ENCODE measurements around the gene TNFRSF8.
A peak's percentile ranks its signal among the peaks of the same experiment; 100 is the strongest.

The TNFRSF8 gene

GRCh38 chr1:12169442-12170135, 106.5 kb downstream of the TNFRSF8 start:
- no peak for ATAC-seq (ENCODE audit: low read depth)
- Mint-ChIP-seq H3K27ac (peak overlapping the region; percentile 80), H3K4me3 (no peak overlapping the region), H3K36me3 (peaks cover 13% of the 10 kb centered on the region), H3K9me3 (peaks cover 2% of the 10 kb centered on the region), H3K27me3 (no peaks in the 10 kb centered on the region), H3K4me1 (peaks cover 57% of the 10 kb centered on the region)
- DNase-seq (ENCODE audit: low spot score in 2 of 2), result no peak

- Mint-ChIP-seq H3K4me3 (no peak overlapping the region), H3K36me3 (peaks cover 13% of the 10 kb centered on the region), H3K4me1 (peaks cover 61% of the 10 kb centered on the region), H3K9me3 (peaks cover 2% of the 10 kb centered on the region), H3K27me3 (no peaks in the 10 kb centered on the region), H3K27ac (peak overlapping the region; percentile 32)
- no peak for ATAC-seq (ENCODE audit: low read depth)
- no peak for DNase-seq (ENCODE audit: low spot score in 2 of 2)
These were observed 107.2 kb downstream of the TNFRSF8 start for GRCh38 chr1:12170263-12170671.

- Mint-ChIP-seq H3K9me3 (peaks cover 2% of the 10 kb centered on the region), H3K36me3 (peaks cover 16% of the 10 kb centered on the region), H3K27ac (peak overlapping the region; percentile 88), H3K4me3 (peak overlapping the region; percentile 48), H3K27me3 (no peaks in the 10 kb centered on the region), H3K4me1 (peaks cover 61% of the 10 kb centered on the region)
- ATAC-seq (ENCODE audit: low read depth), result peak; percentile 16
- no peak for DNase-seq (ENCODE audit: low spot score in 2 of 2)
These were observed 108.3 kb downstream of the TNFRSF8 start for GRCh38 chr1:12171206-12172041.

GRCh38 chr1:12172042-12172851, 109.1 kb downstream of the TNFRSF8 start:
- Mint-ChIP-seq H3K9me3 (peaks cover 2% of the 10 kb centered on the region), H3K36me3 (peaks cover 18% of the 10 kb centered on the region), H3K27ac (peak overlapping the region; percentile 88), H3K4me1 (peaks cover 60% of the 10 kb centered on the region), H3K4me3 (peak overlapping the region; percentile 48), H3K27me3 (no peaks in the 10 kb centered on the region)
- DNase-seq (ENCODE audit: low spot score in 2 of 2) (no peak), ATAC-seq (ENCODE audit: low read depth) (no peak)

GRCh38 chr1:12173041-12173509, 110.0 kb downstream of the TNFRSF8 start:
- DNase-seq (ENCODE audit: low spot score in 2 of 2), result no peak

GRCh38 chr1:12173631-12174121, 110.6 kb downstream of the TNFRSF8 start:
- peak; percentile 79 to 81 for DNase-seq (ENCODE audit: low spot score in 2 of 2)
- Mint-ChIP-seq H3K36me3 (peaks cover 20% of the 10 kb centered on the region), H3K4me3 (peak overlapping the region; percentile 53), H3K4me1 (peaks cover 59% of the 10 kb centered on the region), H3K9me3 (peaks cover 2% of the 10 kb centered on the region), H3K27me3 (no peaks in the 10 kb centered on the region), H3K27ac (peak overlapping the region; percentile 88)
- ATAC-seq (ENCODE audit: low read depth), result peak; percentile 90

More at GRCh38 chr1:12173041-12173509, 110.0 kb downstream of the TNFRSF8 start:
- Mint-ChIP-seq H3K27ac (peak overlapping the region; percentile 88), H3K4me3 (no peak overlapping the region), H3K4me1 (peaks cover 58% of the 10 kb centered on the region), H3K27me3 (no peaks in the 10 kb centered on the region), H3K36me3 (peaks cover 18% of the 10 kb centered on the region), H3K9me3 (peaks cover 2% of the 10 kb centered on the region)
- ATAC-seq (ENCODE audit: low read depth), result no peak

- Mint-ChIP-seq H3K27ac (peak overlapping the region; percentile 63), H3K9me3 (peaks cover 2% of the 10 kb centered on the region), H3K4me1 (peaks cover 59% of the 10 kb centered on the region), H3K4me3 (peak overlapping the region; percentile 43), H3K27me3 (no peaks in the 10 kb centered on the region), H3K36me3 (peaks cover 16% of the 10 kb centered on the region)
- ATAC-seq (ENCODE audit: low read depth) (no peak), DNase-seq (ENCODE audit: low spot score in 2 of 2) (no peak)
These were observed 112.1 kb downstream of the TNFRSF8 start for GRCh38 chr1:12174924-12175810.

GRCh38 chr1:12176298-12177118, 113.4 kb downstream of the TNFRSF8 start:
- H3K4me1 Mint-ChIP-seq, result peaks cover 56% of the 10 kb centered on the region
- no peaks in the 10 kb centered on the region for H3K27me3 Mint-ChIP-seq
- no peak overlapping the region for H3K27ac Mint-ChIP-seq
- H3K9me3 Mint-ChIP-seq, result no peaks in the 10 kb centered on the region
- DNase-seq (ENCODE audit: low spot score in 2 of 2), result no peak
- ATAC-seq (ENCODE audit: low read depth), result no peak
- H3K4me3 Mint-ChIP-seq, result no peak overlapping the region
- peaks cover 10% of the 10 kb centered on the region for H3K36me3 Mint-ChIP-seq

- no peak for DNase-seq (ENCODE audit: low spot score in 2 of 2)
These were observed 114.3 kb downstream of the TNFRSF8 start for GRCh38 chr1:12177156-12177998.

GRCh38 chr1:12177999-12178441, 114.9 kb downstream of the TNFRSF8 start:
- Mint-ChIP-seq H3K36me3 (peaks cover 10% of the 10 kb centered on the region), H3K4me1 (peaks cover 59% of the 10 kb centered on the region), H3K27ac (peak overlapping the region; percentile 40), H3K4me3 (peak overlapping the region; percentile 66), H3K9me3 (no peaks in the 10 kb centered on the region), H3K27me3 (no peaks in the 10 kb centered on the region)
- DNase-seq (ENCODE audit: low spot score in 2 of 2), result no peak
- ATAC-seq (ENCODE audit: low read depth), result peak; percentile 17

More at GRCh38 chr1:12177156-12177998, 114.3 kb downstream of the TNFRSF8 start:
- no peak for ATAC-seq (ENCODE audit: low read depth)
- Mint-ChIP-seq H3K9me3 (no peaks in the 10 kb centered on the region), H3K27ac (no peak overlapping the region), H3K36me3 (peaks cover 10% of the 10 kb centered on the region), H3K27me3 (no peaks in the 10 kb centered on the region), H3K4me1 (peaks cover 59% of the 10 kb centered on the region), H3K4me3 (peak overlapping the region; percentile 66)

- Mint-ChIP-seq H3K9me3 (no peaks in the 10 kb centered on the region), H3K36me3 (peaks cover 10% of the 10 kb centered on the region), H3K27me3 (no peaks in the 10 kb centered on the region), H3K4me1 (peaks cover 62% of the 10 kb centered on the region), H3K27ac (peak overlapping the region; percentile 40), H3K4me3 (peak overlapping the region; percentile 66)
- DNase-seq (ENCODE audit: low spot score in 2 of 2) (no peak), ATAC-seq (ENCODE audit: low read depth) (no peak)
These were observed 115.4 kb downstream of the TNFRSF8 start for GRCh38 chr1:12178511-12178910.
